HG03432 (cell line): ENCODE data around the gene BCL11B.

Experiments used
- ATAC-seq: cut with Tn5 transposase; IDR thresholded peaks from one replicate; pipeline ENCODE4 v1.9.1; 2021; ENCODE audit warnings: mild to moderate bottlenecking, moderate library complexity; ENCODE audit not compliant: unreplicated experiment

Gene BCL11B

GRCh38 chr14:99287269-99287942, 15.4 kb upstream of the BCL11B start:
- peak; percentile 77 for ATAC-seq

DNA sequence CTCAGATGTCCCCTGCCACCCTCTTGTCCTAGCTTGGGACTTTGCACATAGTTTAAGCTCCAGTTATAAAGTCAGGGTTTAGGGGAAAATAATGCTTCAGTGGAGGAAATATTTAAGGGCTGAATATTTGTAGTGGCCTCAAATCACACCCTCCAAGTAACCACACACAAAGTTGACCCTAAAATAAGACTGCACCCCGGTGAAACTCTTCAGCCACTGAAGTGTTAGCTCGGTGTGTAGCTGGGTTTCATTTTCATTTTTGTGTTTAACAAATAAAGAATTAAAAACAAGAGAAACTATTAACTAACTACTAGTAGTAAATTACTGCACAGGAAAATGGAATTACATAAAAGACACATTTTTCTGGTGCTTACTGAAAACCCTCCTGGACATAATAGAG, 14.8 kb upstream of the BCL11B start:
- peak; percentile 67 for ATAC-seq

DNA sequence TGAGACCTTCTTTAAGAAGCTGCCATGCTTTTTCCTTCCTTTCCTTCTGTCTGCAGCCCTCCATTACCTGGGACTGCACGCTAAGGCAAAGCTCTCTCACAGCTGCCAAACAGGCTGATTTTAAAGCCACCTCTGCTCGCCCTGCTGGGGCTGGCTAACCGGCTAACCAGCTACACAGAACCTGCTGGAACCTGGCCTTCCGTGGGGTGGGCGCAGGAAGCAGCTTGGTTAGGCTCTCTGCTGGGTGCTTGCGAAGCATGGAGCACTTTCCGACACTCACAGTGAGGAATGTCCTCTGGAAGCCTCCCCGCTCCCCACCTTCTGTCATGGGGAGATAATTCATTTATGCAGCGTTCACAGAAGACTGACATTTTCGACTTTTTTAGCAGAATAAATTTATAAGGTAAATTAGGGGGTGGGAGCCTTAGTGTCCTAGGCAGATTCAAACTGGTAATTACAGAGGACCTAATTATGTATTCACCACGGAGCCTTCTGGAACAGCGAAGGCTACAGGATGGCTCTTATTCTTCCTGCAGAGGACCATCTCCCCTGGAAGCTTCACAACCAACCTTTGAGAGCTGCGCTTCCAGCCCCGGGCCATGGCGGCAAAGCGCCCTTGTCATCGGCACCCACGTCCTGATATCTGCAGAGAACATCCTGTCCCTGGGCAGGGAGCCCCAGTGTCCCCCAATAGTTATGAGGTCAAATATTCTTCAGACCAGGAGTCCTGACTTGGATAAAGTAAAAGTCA, 12.4 kb upstream of the BCL11B start:
- ATAC-seq: no peak

DNA sequence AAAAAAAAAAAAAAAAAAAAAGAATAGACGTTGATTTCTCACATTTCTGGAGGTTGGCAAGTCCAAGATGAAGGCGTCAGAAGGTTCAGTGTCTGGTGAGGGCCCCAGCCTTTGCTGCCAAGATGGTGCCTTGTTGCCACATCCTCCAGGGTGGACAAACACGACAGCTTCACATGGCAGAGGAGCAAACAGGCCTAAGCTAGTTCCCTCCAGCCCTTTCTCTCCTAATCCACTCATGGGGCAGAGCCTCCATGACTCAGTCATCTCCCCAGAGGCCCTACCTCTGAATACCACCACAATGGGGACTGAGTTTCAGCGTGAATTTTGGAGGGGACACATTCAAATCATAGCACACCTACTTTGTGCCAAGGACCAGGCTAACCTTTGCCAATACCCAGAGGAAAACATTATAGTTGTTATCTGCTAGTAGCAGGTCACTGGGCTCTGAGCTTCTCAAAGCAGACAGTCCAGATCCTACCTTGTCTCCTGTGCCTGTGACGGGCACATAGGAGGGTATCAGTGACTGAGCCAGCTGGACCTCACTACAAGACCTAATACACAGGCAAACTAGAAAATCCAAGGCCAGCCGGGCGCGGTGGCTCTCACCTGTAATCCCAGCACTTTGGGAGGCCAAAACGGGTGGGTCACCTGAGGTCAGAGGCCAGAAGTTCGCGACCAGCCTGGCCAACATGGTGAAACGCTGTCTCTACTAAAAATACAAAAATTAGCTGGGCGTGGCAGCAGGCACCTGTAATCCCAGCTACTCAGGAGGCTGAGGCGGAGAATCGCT, 10.5 kb upstream of the BCL11B start:
- no peak for ATAC-seq

- no peak for ATAC-seq
Observed at GRCh38 chr14:99281396-99281795, 9.4 kb upstream of the BCL11B start.

- ATAC-seq: no peak
Observed at GRCh38 chr14:99280852-99281251, 8.9 kb upstream of the BCL11B start.

DNA sequence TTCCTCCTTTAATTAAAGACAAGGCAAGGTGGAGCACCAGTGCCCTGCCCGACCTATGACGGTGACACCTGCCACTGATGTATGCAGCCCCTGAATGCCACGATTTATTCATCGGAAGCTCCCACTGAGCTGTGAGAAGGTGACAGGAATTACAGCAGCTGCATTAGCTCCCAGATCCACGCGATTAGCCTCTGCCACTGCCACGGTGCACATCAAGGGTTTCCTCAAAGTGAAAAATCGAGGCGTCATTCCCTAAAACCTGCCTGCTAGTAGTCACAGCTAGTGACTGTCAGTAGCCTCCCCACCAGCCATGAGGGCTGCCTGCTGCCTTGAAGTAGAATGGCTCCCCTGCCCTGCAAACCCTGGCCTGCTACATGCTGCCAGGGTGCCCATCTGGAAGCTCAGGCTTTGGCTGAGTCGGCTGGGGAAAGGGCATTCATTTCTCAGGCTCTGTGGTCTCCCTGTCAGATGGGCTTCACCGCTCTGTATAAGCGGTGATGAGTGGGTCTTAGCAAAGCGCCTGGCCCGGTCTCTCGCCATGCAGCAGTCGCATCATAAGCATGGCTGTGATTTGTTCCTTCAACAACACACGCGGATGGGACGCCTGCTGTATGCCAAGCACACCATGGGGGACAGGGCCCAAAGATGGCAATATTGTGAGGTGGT, 8.2 kb upstream of the BCL11B start:
- ATAC-seq: no peak

- ATAC-seq: no peak
Observed at GRCh38 chr14:99278836-99279235, 6.8 kb upstream of the BCL11B start.

GRCh38 chr14:99277530-99277929, 5.5 kb upstream of the BCL11B start:
- ATAC-seq: no peak

GRCh38 chr14:99276482-99276881, 4.5 kb upstream of the BCL11B start:
- no peak for ATAC-seq

DNA sequence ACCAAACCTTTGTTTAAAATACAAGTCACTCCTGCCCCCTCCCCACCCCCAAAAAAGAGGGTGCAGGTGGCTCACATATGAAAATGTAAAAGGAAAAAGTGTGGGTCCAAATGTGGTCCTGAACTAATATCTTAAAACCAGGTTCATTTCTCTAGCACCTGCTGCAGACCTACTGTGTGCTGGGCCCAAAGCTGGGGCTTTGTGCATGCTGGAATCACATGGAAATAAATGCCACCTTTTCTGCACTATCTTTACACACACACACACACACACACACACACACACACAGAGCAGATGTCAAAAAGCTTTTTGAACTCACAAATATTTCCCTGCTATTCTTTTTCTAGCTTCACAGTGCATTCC, 3.2 kb upstream of the BCL11B start:
- ATAC-seq: no peak

DNA sequence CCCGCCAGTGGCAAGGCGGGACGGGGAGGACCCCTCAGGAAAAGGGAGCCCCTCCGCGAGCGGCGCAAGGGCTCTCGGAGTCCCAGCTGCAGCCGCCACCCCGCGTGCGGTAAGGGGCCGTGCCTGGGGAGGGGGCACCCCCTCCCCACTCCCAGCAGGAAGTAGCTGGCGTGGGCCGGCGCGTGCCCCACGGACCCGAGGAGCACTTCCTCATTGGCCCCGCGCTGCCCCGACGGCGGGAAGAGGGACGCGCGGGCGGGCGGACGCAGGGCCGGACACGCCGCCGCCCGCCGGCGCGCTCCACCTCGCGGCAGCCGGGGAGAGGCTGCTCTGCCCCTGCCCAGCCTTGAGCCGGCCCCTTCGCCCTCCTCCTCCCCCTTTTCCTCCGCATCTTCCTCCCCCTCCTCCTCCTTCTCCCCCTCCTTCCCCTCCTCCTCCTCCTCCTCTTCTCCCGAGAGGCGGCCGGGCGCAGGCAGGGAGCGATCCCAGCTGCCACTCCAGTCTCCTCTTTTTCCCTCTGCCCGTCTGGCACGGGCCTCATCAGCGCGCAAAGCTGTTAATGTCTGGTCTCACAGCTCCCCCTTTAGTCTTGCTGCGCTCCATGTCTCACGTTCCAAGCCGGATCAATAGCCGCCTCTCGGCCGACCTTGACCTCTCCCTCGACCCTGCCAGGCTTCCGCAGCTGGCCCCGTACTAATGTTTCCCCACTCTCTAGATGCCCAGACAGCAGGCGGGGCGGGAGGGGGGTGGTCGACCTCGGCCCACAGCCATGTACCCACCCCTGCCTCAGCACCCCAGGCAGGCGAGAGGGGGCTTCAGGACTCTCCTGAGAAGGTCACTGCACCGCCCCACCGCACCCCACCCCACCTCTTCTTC, 2.6 kb upstream of the BCL11B start:
- ATAC-seq: peak; percentile 40

- ATAC-seq: no peak
Observed at GRCh38 chr14:99273766-99274345, 1.9 kb upstream of the BCL11B start.

DNA sequence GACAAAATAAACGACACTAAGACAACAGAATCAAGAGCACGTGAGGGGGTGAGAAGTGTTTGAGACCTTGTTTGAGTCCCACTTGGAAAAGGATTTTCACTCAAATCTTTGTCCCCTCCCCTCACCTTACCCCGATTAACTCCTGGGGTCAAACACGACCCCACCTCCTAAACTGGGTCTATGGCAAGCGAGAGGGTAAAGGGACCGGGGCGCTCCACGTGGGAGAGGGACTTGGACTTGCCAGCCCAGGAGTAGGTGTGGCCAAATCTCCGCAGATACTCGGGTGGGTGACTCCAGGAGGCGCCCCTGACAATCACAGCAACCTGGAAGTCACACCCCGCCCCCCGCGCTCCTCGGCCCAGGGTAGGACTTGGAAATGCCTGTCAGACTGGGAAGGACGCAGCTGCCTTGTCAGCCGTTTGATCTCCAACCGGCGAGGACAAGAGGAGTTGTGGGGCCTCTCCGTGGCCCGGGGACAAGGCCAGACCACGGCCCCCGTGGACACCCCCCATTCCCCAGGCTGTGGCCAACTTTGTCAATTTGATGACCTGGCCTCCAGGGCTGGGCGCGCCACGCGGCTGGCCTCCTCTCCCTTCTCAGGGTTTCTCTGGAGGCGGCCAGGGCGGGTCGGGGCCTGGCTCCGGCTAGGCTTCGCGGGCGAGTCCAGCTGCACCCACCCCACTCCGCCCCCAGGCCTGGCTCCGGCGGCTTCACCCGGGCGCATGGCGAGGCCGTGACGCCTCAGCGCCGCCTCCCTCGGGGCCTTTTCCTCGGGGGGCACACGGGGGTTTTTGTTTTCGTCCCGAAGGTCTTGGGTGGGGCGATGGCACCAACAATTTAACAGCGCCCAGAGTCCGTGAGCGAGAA, 1.1 kb upstream of the BCL11B start:
- ATAC-seq: no peak

GRCh38 chr14:99272632-99272898, 568 bp upstream of the BCL11B start:
- ATAC-seq: no peak

DNA sequence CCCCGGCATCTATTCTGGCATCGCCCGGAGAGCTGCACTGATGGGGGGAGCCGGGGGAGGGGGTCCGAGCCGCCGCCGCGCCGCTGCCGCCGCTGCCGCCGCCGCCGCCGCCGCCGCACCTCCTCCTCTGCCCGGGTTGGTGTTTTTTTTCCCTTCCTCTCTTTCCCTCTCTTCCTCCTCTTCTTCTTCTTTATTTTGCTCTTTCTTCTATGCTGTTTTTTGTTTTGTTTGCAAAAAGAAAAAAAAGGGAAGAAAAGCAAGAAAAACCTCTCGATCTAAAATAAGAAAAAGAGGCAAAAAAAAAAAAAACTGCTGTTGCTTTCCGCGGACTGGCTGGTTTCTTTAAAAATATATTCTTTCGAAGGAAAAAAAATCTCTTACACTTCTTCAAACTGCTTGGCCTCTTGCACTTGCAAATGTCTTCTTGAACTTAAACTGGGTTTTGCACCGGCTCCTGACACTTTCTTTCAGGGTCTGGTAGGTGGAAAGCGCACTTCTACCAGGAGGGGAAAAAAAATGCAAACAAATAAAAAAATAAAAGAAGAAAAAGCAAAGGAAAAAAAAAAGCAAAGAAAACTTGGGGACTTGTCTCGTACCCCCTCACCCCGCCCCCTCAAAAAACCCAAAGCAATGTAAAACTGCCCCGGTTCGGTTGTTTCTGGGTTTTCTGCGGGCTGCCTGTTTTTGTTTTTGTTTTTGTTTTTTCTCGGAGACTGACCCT, 616 bp downstream of the BCL11B start:
- no peak for ATAC-seq

GRCh38 chr14:99270458-99271220, 1.4 kb downstream of the BCL11B start:
- no peak for ATAC-seq
